Measurements from ENCODE around the gene APOBEC4. TPM values are rescaled to one million over a fixed set of nuclear protein-coding genes. Genes with fewer than 3 reads are reported as not detected.
A peak's percentile ranks its signal among the peaks of the same experiment; 100 is the strongest.

Gene APOBEC4
- total RNA-seq, 1 experiment from 2014 or later, result not detected

GRCh38 chr1:183689762-183690204, 36.7 kb upstream of the APOBEC4 start:
- peak in 1 of 2 experiments; percentile 40 for DNase-seq
- TF ChIP-seq CTCF (conservative IDR thresholded peaks at IDR 0.05) (no peak), EZH2 (IDR thresholded peaks at IDR 0.05; ENCODE audit: low read depth) (no peak)
- Histone ChIP-seq H3K27ac (no peak overlapping the region), H3K9me3 (ENCODE audit: insufficient read depth, low read depth) (no peaks in the 10 kb centered on the region), H3K4me3 (no peak overlapping the region), H3K36me3 (ENCODE audit: low read depth) (no peaks in the 10 kb centered on the region), H3K27me3 (ENCODE audit: insufficient read depth, low read depth) (no peaks in the 10 kb centered on the region), H3K9me2 (ENCODE audit: insufficient read depth) (0 out of 2 replicates have a peak, but pooled peaks cover 3% of the 10 kb centered on the region), H3K79me2 (ENCODE audit: low read depth) (no peaks in the 10 kb centered on the region), H2AFZ (no peak overlapping the region), H3K4me2 (no peak overlapping the region), H4K20me1 (ENCODE audit: insufficient read depth) (no peaks in the 10 kb centered on the region), H3K4me1 (replicated peaks; ENCODE audit: insufficient read depth) (peaks cover 8% of the 10 kb centered on the region; the same call in 1 of the 2 replicates), H3F3A (ENCODE audit: insufficient read depth, low read depth) (no peaks in the 10 kb centered on the region)
- BruUV-seq (replicated peaks), result no TSS peak
- POLR2A ChIA-PET (ENCODE audit: unreplicated experiment), result no interaction called here
- intact Hi-C loops (cut with micrococcal nuclease; ENCODE audit: unreplicated experiment), result no loop called here
- CTCF ChIA-PET, result no interaction called here

GRCh38 chr1:183688341-183689060, 35.4 kb upstream of the APOBEC4 start:
- H3K27me3 ChIP-seq (ENCODE audit: insufficient read depth, low read depth), result no peaks in the 10 kb centered on the region
- BruUV-seq (replicated peaks), result no TSS peak
- no peaks in the 10 kb centered on the region for H3K36me3 ChIP-seq (ENCODE audit: low read depth)
- no peaks in the 10 kb centered on the region for H3K9me3 ChIP-seq (ENCODE audit: insufficient read depth, low read depth)
- H2AFZ ChIP-seq, result no peak overlapping the region
- no peaks in the 10 kb centered on the region for H4K20me1 ChIP-seq (ENCODE audit: insufficient read depth)
- no peak for DNase-seq
- no peaks in the 10 kb centered on the region for H3K79me2 ChIP-seq (ENCODE audit: low read depth)
- no peak overlapping the region for H3K27ac ChIP-seq
- no peaks in the 10 kb centered on the region for H3F3A ChIP-seq (ENCODE audit: insufficient read depth, low read depth)
- peaks cover 8% of the 10 kb centered on the region; the same call in 1 of the 2 replicates for H3K4me1 ChIP-seq (replicated peaks; ENCODE audit: insufficient read depth)
- intact Hi-C loops (cut with micrococcal nuclease; ENCODE audit: unreplicated experiment), result no loop called here
- H3K4me3 ChIP-seq, result no peak overlapping the region
- TF ChIP-seq EZH2 (IDR thresholded peaks at IDR 0.05; ENCODE audit: low read depth) (no peak), CTCF (conservative IDR thresholded peaks at IDR 0.05) (no peak)
- POLR2A ChIA-PET (ENCODE audit: unreplicated experiment), result no interaction called here
- CTCF ChIA-PET, result no interaction called here
- 0 out of 2 replicates have a peak, but pooled peaks cover 3% of the 10 kb centered on the region for H3K9me2 ChIP-seq (ENCODE audit: insufficient read depth)
- H3K4me2 ChIP-seq, result no peak overlapping the region

GRCh38 chr1:183687546-183688304, 34.6 kb upstream of the APOBEC4 start:
- POLR2A ChIA-PET (ENCODE audit: unreplicated experiment), result interaction anchor here (0.6 kb wide), 1 partner anchor 462 kb away, joined by 6 read pairs; no protein-coding TSS in a partner anchor

More at GRCh38 chr1:183687546-183688304, 34.6 kb upstream of the APOBEC4 start:
- Histone ChIP-seq H3K4me3 (no peak overlapping the region), H3K4me1 (replicated peaks; ENCODE audit: insufficient read depth) (peaks cover 8% of the 10 kb centered on the region; the same call in 1 of the 2 replicates), H2AFZ (no peak overlapping the region), H3K79me2 (ENCODE audit: low read depth) (no peaks in the 10 kb centered on the region), H3K27me3 (ENCODE audit: insufficient read depth, low read depth) (no peaks in the 10 kb centered on the region), H3K36me3 (ENCODE audit: low read depth) (no peaks in the 10 kb centered on the region), H3K27ac (no peak overlapping the region), H4K20me1 (ENCODE audit: insufficient read depth) (no peaks in the 10 kb centered on the region), H3K4me2 (no peak overlapping the region), H3F3A (ENCODE audit: insufficient read depth, low read depth) (no peaks in the 10 kb centered on the region), H3K9me3 (ENCODE audit: insufficient read depth, low read depth) (no peaks in the 10 kb centered on the region), H3K9me2 (ENCODE audit: insufficient read depth) (0 out of 2 replicates have a peak, but pooled peaks cover 3% of the 10 kb centered on the region)
- CTCF ChIA-PET, result no interaction called here
- no peak for TF ChIP-seq EZH2 (IDR thresholded peaks at IDR 0.05; ENCODE audit: low read depth)
- TF ChIP-seq CTCF (conservative IDR thresholded peaks at IDR 0.05), result no peak
- intact Hi-C loops (cut with micrococcal nuclease; ENCODE audit: unreplicated experiment), result no loop called here
- DNase-seq, result no peak
- BruUV-seq (replicated peaks), result no TSS peak

Measured in PC-9 (cell line).